Type B pancreatic cell (in vitro differentiated cells): ENCODE measurements around the gene NELFE. TPM values are rescaled to one million over a fixed set of nuclear protein-coding genes. Genes with fewer than 3 reads are reported as not detected.
A peak's percentile ranks its signal among the peaks of the same experiment; 100 is the strongest.
"Not testable (repeated sequence)": the region's sequence is repeated elsewhere in the genome, so short reads cannot be mapped to it uniquely, and the experiment has no call there.

Source experiments
- DNase-seq: peaks from one replicate; pipeline ENCODE4 v3.0.0; 2021; ENCODE audit warnings: mixed read lengths; ENCODE audit not compliant: unreplicated experiment; ENCODE audit errors: extremely low spot score
- H3K27ac Mint-ChIP-seq: 2 replicates; pipeline ENCODE4 v1.8.0; 2021; ENCODE audit warnings: mild to moderate bottlenecking, mixed read lengths
- H3K27me3 Mint-ChIP-seq: 2 replicates; pipeline ENCODE4 v1.8.0; 2021; ENCODE audit warnings: mixed read lengths
- H3K36me3 Mint-ChIP-seq: 2 replicates; pipeline ENCODE4 v1.8.0; 2021; ENCODE audit warnings: mixed read lengths
- H3K4me1 Mint-ChIP-seq: one replicate; pipeline ENCODE4 v1.8.0; 2021; ENCODE audit warnings: mixed read lengths; ENCODE audit not compliant: unreplicated experiment
- H3K4me3 Mint-ChIP-seq: 2 replicates; pipeline ENCODE4 v1.8.0; 2021; ENCODE audit warnings: mild to moderate bottlenecking, mixed read lengths
- H3K9me3 Mint-ChIP-seq: 2 replicates; pipeline ENCODE4 v1.8.0; 2021; ENCODE audit warnings: mixed read lengths
- total RNA-seq: library from RNA; stranded (reverse); gene quantifications from 2 replicates; pipeline ENCODE4 v1.2.1, GENCODE V29; 2021; ENCODE audit warnings: low replicate concordance
- TF ChIP-seq, protein P1 (sequence below): fragments of 200-600 bp; sonication (generic); conservative IDR thresholded peaks from 2 replicates; pipeline ENCODE4 v1.5.0; 2021; ENCODE audit warnings: antibody characterized with exemption, mild to moderate bottlenecking

NELFE gene
- total RNA-seq, 1 donor from 2014 or later, result 73.0 TPM

DNA sequence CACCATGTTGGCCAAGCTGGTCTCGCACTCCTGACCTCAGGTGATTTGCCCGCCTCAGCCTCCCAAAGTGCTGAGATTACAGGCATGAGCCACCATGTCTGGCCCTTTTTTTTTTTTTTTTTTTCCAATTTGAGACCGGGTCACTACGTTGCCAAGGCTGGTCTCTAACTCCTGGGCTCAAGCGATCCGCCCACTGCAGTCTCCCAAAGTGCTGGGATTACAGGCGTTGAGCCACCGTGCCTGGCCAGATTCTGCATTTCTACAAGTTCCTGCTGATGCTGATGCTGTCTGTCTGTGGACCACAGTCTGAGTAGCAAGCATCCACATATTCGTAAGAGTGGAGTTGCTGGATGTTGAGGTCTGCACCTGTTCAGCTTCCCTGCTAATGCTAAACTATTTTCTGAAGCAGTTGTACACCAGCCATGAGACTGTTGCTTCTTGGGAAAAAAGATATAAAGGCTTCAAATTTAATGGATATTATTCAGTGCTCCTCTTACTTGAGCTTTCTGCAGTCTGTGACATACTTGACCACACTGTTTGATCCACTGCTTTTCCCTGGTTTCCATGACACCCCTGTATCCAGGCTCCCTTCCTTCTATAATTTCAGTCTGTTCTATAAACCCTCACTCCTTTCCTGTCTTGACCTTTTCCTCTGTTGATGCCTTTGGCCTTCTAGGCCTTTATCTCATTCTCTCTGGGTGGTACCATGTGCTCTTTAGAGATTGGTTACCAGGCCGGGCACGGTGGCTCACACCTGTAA, 46.8 kb downstream of the NELFE start:
- TF ChIP-seq, protein P1, sequence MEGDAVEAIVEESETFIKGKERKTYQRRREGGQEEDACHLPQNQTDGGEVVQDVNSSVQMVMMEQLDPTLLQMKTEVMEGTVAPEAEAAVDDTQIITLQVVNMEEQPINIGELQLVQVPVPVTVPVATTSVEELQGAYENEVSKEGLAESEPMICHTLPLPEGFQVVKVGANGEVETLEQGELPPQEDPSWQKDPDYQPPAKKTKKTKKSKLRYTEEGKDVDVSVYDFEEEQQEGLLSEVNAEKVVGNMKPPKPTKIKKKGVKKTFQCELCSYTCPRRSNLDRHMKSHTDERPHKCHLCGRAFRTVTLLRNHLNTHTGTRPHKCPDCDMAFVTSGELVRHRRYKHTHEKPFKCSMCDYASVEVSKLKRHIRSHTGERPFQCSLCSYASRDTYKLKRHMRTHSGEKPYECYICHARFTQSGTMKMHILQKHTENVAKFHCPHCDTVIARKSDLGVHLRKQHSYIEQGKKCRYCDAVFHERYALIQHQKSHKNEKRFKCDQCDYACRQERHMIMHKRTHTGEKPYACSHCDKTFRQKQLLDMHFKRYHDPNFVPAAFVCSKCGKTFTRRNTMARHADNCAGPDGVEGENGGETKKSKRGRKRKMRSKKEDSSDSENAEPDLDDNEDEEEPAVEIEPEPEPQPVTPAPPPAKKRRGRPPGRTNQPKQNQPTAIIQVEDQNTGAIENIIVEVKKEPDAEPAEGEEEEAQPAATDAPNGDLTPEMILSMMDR, result no peak
- no peak for DNase-seq
- no peaks in the 10 kb centered on the region for H3K4me1 Mint-ChIP-seq
- no peak overlapping the region for H3K27ac Mint-ChIP-seq
- H3K36me3 Mint-ChIP-seq, result no peaks in the 10 kb centered on the region
- no peak overlapping the region for H3K4me3 Mint-ChIP-seq
- peaks cover 10% of the 10 kb centered on the region for H3K9me3 Mint-ChIP-seq
- H3K27me3 Mint-ChIP-seq, result no peaks in the 10 kb centered on the region

DNA sequence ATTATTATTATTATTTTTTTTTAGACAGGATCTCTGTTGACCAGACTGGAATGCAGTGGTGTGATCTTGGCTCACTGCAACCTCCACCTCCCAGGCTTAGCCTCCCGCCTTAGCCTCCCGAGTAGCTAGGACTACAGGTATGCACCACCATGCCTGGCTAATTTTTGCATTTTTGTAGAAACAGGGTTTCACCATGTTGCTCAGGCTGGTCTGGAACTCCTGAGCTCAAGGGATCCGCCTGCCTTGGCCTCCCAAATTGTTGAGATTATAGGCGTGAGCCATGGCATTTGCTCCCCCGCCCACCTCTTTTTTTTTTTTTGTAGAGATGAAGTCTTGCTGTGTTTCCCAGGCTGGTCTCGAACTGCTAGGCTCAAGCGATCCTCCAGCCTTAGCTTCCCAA, 49.5 kb downstream of the NELFE start:
- not testable (repeated sequence) for DNase-seq, H3K27ac Mint-ChIP-seq, H3K36me3 Mint-ChIP-seq, H3K4me1 Mint-ChIP-seq, H3K9me3 Mint-ChIP-seq, H3K4me3 Mint-ChIP-seq, H3K27me3 Mint-ChIP-seq

- DNase-seq, result no peak
- Mint-ChIP-seq H3K4me3 (no peak overlapping the region), H3K36me3 (no peaks in the 10 kb centered on the region)
Observed at GRCh38 chr6:31908791-31909190, 50.0 kb downstream of the NELFE start.

GRCh38 chr6:31908255-31908654, 50.5 kb downstream of the NELFE start:
- not testable (repeated sequence) for H3K36me3 Mint-ChIP-seq, H3K27ac Mint-ChIP-seq, H3K4me1 Mint-ChIP-seq, DNase-seq, H3K9me3 Mint-ChIP-seq, H3K27me3 Mint-ChIP-seq, H3K4me3 Mint-ChIP-seq

More at GRCh38 chr6:31908791-31909190, 50.0 kb downstream of the NELFE start:
- TF ChIP-seq, protein P1, result no peak
- peaks cover 7% of the 10 kb centered on the region for H3K4me1 Mint-ChIP-seq
- no peak overlapping the region for H3K27ac Mint-ChIP-seq
- no peaks in the 10 kb centered on the region for H3K9me3 Mint-ChIP-seq
- H3K27me3 Mint-ChIP-seq, result no peaks in the 10 kb centered on the region

DNA sequence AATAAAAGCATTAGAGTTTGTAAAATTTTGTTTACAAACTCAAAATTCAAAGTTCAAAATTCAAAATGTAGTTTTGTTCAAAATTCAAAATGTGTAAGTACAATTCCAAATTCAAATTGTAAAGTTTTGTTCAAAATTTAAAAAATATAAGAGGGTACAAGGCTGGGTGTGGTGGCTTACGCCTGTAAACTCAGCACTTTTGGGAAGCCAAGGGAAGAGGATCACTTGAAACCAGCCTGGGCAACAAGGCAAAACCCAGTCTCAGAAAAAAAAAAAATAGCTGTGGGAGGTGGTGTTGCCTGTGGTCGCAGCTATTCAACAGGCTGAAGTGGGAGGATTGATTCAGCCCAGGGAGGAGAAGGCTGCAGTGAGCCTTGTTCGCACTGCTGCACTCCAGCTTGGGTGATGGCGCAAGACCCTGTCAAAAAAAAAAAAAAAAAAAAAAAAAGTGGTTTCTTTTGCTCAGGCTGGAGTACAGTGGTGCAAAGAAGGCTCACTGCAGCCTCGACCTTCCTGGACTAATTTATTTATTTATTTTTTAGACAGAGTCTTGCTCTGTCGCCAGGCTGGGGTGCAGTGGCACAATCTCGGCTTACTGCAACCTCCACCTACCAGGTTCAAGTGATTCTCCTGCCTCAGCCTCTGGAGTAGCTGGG, 51.5 kb downstream of the NELFE start:
- Mint-ChIP-seq H3K27me3 (no peaks in the 10 kb centered on the region), H3K36me3 (no peaks in the 10 kb centered on the region), H3K4me1 (peaks cover 15% of the 10 kb centered on the region), H3K9me3 (no peaks in the 10 kb centered on the region), H3K27ac (no peak overlapping the region), H3K4me3 (no peak overlapping the region)
- TF ChIP-seq, protein P1, result no peak
- DNase-seq, result no peak

GRCh38 chr6:31906727-31907126, 52.0 kb downstream of the NELFE start:
- not testable (repeated sequence) for H3K36me3 Mint-ChIP-seq, H3K27me3 Mint-ChIP-seq, DNase-seq, H3K4me3 Mint-ChIP-seq, H3K9me3 Mint-ChIP-seq, H3K27ac Mint-ChIP-seq
- peaks cover 15% of the 10 kb centered on the region for H3K4me1 Mint-ChIP-seq

DNA sequence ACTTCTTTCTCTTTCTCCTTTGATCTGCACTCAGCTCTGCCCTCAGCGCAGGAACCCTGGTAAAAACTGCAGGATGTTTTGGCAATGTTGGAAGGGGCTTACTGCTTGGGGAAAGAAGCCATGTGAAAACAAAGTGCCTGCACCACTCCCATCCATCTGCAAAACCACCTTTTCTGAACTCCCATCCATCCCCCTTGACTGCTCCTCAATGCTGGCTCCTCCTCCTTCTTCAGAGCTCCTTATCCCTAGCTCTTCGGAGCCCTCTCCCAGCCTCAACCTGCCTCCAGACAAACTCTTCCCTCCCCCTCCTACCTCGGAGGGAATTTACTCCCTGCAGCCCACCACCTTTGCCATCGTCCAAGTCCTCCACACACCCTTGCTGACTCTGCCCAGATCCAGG, 52.6 kb downstream of the NELFE start:
- Mint-ChIP-seq H3K27ac (no peak overlapping the region), H3K36me3 (no peaks in the 10 kb centered on the region), H3K4me1 (peaks cover 15% of the 10 kb centered on the region), H3K27me3 (no peaks in the 10 kb centered on the region), H3K9me3 (no peaks in the 10 kb centered on the region), H3K4me3 (peak overlapping the region; percentile 20)
- DNase-seq, result no peak
- TF ChIP-seq, protein P1, result no peak
